ENCODE measurements around the gene RPTOR. TPM values are rescaled to one million over a fixed set of nuclear protein-coding genes. Genes with fewer than 3 reads are reported as not detected.

Gene RPTOR
- total RNA-seq, 1 experiment from 2014 or later: 25.1 TPM

DNA sequence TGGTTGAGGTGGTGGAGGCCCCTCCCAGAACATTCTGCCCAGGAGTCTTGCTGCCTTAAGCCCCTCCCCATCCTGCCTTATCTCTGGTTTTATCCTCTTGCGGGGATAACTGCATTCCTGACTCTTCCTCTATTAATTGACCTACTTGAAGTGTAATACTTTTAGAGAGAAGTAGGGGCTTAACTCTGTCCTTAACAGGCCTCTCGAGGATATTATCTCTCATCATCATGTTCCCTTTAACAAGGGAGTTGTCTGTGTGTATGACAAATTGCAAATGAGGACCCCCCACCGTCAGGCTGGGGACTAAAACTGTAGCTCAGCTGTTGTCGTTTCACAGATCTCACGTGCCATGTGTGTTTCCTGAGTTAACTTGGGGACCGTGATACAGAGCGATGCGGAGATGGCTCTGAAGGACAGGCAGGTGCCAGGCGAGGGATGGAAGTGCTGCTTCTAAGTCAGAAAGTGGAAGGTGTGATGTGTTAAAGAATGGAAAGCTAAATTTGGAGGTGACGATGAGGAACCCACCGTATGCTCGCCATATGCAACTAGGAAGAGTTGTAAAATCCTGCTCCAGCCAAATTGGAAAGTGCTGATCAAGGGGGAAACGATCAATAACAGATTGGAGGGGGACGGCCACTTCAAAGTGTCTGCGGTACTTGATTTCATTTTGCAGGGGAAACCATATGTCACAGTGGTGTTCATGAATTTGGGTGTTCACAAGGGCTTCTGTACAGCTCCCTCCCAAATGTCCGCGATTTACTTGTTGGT, 106.3 kb downstream of the RPTOR start:
- Histone ChIP-seq H3K9ac (ENCODE audit: extremely low read depth, insufficient read length, low read length) (no peak overlapping the region), H3K56ac (ENCODE audit: insufficient read length, low read depth, low read length) (no peak overlapping the region), H3K9me3 (ENCODE audit: control insufficient read depth, low read depth, low read length) (no peaks in the 10 kb centered on the region), H4K20me1 (ENCODE audit: control insufficient read depth, insufficient read depth, insufficient read length) (no peaks in the 10 kb centered on the region), H3K27ac (ENCODE audit: insufficient read length, low read depth, low read length) (no peak overlapping the region), H3K79me1 (ENCODE audit: insufficient read depth, low read depth, low read length, poor library complexity, severe bottlenecking) (no peaks in the 10 kb centered on the region), H3K27me3 (ENCODE audit: insufficient read depth, low read length) (no peaks in the 10 kb centered on the region), H3K79me2 (ENCODE audit: insufficient read depth, low read length) (no peaks in the 10 kb centered on the region), H2BK120ac (ENCODE audit: low read depth, low read length, poor library complexity, severe bottlenecking) (no peak overlapping the region), H3K4me1 (ENCODE audit: insufficient read depth, low read length) (no peaks in the 10 kb centered on the region; the same call in 1 of the 2 replicates), H2AK5ac (ENCODE audit: insufficient read length, low read length) (no peak overlapping the region), H2BK15ac (ENCODE audit: low read depth, low read length) (no peak overlapping the region), H4K91ac (ENCODE audit: insufficient read length, low read depth, low read length) (no peak overlapping the region), H2BK12ac (ENCODE audit: insufficient read length, low read depth, low read length) (no peak overlapping the region), H4K8ac (replicated peaks; ENCODE audit: insufficient read length, low read depth, low read length) (no peak overlapping the region), H2AFZ (ENCODE audit: low read length) (no peak overlapping the region), H3K14ac (ENCODE audit: insufficient read depth, low read length) (no peak overlapping the region), H2BK20ac (ENCODE audit: low read depth, low read length, poor library complexity, severe bottlenecking) (no peak overlapping the region), H3K4me2 (ENCODE audit: insufficient read depth, insufficient read length, low read length) (no peak overlapping the region), H3K23ac (ENCODE audit: insufficient read length, low read depth, low read length) (no peak overlapping the region), H3K23me2 (ENCODE audit: insufficient read length, low read depth, low read length, poor library complexity, severe bottlenecking) (no peaks in the 10 kb centered on the region), H3K18ac (ENCODE audit: insufficient read length, low read depth, low read length) (no peak overlapping the region), H4K5ac (ENCODE audit: insufficient read length, low read depth, low read length) (no peak overlapping the region), H2BK5ac (ENCODE audit: insufficient read length, low read length) (no peak overlapping the region), H3K4ac (ENCODE audit: low read depth, low read length) (no peak overlapping the region), H3T11ph (ENCODE audit: low read length) (no peak overlapping the region)
- 0 out of 7 replicates have a peak overlapping the region, but pooled peaks of 1 of the 3 experiments have one; percentile 1 for H3K27ac Mint-ChIP-seq
- peaks cover 36 to 45% of the 10 kb centered on the region in 2 experiments for H3K4me1 Mint-ChIP-seq
- no peaks in the 10 kb centered on the region for H3K9me3 Mint-ChIP-seq
- H3K4me3 Mint-ChIP-seq: no peak overlapping the region
- WGBS (ENCODE audit: extremely low coverage, insufficient read length, low lambda C conversion rate): no CpG with 5 or more reads among the region's 17 CpGs
- H3K27me3 Mint-ChIP-seq (ENCODE audit: low read depth): no peaks in the 10 kb centered on the region
- TF ChIP-seq, protein P1, sequence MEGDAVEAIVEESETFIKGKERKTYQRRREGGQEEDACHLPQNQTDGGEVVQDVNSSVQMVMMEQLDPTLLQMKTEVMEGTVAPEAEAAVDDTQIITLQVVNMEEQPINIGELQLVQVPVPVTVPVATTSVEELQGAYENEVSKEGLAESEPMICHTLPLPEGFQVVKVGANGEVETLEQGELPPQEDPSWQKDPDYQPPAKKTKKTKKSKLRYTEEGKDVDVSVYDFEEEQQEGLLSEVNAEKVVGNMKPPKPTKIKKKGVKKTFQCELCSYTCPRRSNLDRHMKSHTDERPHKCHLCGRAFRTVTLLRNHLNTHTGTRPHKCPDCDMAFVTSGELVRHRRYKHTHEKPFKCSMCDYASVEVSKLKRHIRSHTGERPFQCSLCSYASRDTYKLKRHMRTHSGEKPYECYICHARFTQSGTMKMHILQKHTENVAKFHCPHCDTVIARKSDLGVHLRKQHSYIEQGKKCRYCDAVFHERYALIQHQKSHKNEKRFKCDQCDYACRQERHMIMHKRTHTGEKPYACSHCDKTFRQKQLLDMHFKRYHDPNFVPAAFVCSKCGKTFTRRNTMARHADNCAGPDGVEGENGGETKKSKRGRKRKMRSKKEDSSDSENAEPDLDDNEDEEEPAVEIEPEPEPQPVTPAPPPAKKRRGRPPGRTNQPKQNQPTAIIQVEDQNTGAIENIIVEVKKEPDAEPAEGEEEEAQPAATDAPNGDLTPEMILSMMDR (conservative IDR thresholded peaks at IDR 0.05): no peak
- H3K36me3 Mint-ChIP-seq (ENCODE audit: insufficient read depth in 1 of 3, low read depth in 3 of 3): peaks cover 0 to 1% (median 0%) of the 10 kb centered on the region in 3 experiments; a peak in 2 of 7 replicates
- DNase-seq: no peak

Data from H9 (cell line).